ENCODE results near the gene VSIG8. TPM values are rescaled to one million over a fixed set of nuclear protein-coding genes. Genes with fewer than 3 reads are reported as not detected.

Gene VSIG8
- total RNA-seq, 1 experiment from 2014 or later, result not detected

DNA sequence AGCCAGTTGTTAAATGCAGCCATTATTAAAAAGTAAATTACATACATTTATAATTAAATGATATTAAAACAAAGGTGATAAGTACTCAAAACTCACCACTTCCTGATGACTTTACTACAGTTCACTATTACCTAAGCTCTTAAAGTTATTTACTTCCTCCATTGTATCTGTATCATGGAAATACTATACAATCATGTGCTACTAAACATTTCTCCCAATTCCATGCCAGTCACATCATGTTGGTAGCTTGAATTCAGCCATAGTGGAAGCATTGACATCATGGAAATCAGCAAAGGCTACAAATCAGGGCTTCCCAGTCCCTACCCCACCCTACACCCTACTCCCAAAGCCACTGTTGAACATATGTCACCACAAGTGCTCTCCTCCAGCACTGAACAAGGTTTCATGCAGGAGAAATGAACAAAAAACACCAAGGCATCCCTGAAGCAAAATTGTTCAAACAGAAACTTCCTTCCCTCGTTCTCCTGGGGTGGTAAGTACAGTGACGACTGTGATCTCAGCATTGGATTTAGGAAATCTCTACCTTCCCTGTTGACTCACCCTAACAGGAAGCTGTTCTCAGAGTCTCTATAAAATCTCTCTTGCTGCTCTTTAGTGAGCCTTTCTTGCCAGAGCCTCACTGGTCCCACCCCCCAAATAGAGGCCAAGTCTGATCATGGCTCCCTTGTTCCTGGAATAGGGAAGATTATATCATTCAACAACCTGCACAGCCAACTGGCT lies 12.7 kb downstream of the VSIG8 start:
- Histone ChIP-seq H3K9me3 (ENCODE audit: low read length) (no peaks in the 10 kb centered on the region), H3K4me2 (ENCODE audit: low read depth, low read length, poor library complexity, severe bottlenecking) (no peak overlapping the region), H2AFZ (ENCODE audit: low read length) (no peak overlapping the region)

DNA sequence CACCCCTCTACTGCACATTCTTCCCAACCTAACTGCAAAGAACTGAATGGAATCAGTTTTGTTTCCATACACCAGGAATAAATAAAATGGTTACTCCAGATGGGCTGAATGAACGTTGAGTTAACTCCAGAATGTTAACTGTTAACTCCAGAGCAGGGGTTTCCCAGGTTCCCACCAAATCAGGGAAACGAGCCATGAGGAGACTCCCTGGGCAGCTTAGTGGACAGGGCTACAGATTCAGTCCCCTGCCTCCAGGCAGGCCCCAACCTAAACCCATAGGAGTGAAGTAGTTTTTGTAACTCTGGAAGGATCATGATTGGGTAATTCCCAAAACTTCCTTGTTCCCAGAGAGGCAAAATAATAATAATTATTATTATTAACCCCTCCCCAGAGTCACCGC lies 14.1 kb downstream of the VSIG8 start:
- Histone ChIP-seq H3K27me3 (ENCODE audit: low read length) (no peaks in the 10 kb centered on the region), H3K4me3 (ENCODE audit: low read length) (no peak overlapping the region), H4K20me1 (ENCODE audit: insufficient read depth, low read depth, low read length) (no peaks in the 10 kb centered on the region), H3K79me2 (ENCODE audit: low read length) (no peaks in the 10 kb centered on the region), H3K27ac (ENCODE audit: low read length) (no peak overlapping the region), H2AFZ (ENCODE audit: low read length) (no peak overlapping the region), H3K9ac (ENCODE audit: low read length) (no peak overlapping the region), H3K36me3 (ENCODE audit: insufficient read depth, low read length) (no peaks in the 10 kb centered on the region), H3K9me2 (replicated peaks; ENCODE audit: insufficient read depth, low read length) (no peaks in the 10 kb centered on the region), H3K9me3 (ENCODE audit: low read length) (no peaks in the 10 kb centered on the region), H3K4me2 (ENCODE audit: low read depth, low read length, poor library complexity, severe bottlenecking) (no peak overlapping the region), H3K4me1 (ENCODE audit: low read length) (no peaks in the 10 kb centered on the region)
- DNase-seq, result no peak

More for the DNA sequence above, 12.7 kb downstream of the VSIG8 start:
- Histone ChIP-seq H3K36me3 (ENCODE audit: insufficient read depth, low read length) (no peaks in the 10 kb centered on the region), H3K27me3 (ENCODE audit: low read length) (no peaks in the 10 kb centered on the region), H3K4me1 (ENCODE audit: low read length) (no peaks in the 10 kb centered on the region), H3K27ac (ENCODE audit: low read length) (no peak overlapping the region), H3K4me3 (ENCODE audit: low read length) (no peak overlapping the region), H3K9ac (ENCODE audit: low read length) (no peak overlapping the region), H3K9me2 (replicated peaks; ENCODE audit: insufficient read depth, low read length) (no peaks in the 10 kb centered on the region), H3K79me2 (ENCODE audit: low read length) (no peaks in the 10 kb centered on the region), H4K20me1 (ENCODE audit: insufficient read depth, low read depth, low read length) (no peaks in the 10 kb centered on the region)
- DNase-seq, result no peak

DNA sequence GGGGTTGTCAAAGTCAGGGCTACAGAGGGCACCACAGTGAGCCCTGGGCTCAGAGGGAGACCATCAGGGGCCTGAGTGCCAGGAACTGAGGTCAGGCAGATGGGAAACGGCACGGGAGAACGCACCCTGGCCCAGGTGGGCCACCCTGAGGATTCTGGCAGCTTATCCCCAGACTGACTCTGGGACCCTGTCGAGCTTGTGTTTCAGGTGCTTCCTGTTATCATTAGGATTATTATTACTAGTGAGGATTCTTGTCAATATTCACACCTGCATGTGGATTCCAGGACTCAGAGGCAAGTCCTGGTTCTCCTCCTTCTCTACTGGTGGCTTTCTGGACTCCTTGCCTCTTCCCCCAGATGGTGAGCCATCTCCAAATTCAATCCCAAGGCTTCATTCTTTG lies 15.2 kb downstream of the VSIG8 start:
- Histone ChIP-seq H3K9me3 (ENCODE audit: low read length) (no peaks in the 10 kb centered on the region), H3K79me2 (ENCODE audit: low read length) (no peaks in the 10 kb centered on the region), H3K4me3 (ENCODE audit: low read length) (no peak overlapping the region), H4K20me1 (ENCODE audit: insufficient read depth, low read depth, low read length) (no peaks in the 10 kb centered on the region), H3K4me1 (ENCODE audit: low read length) (no peaks in the 10 kb centered on the region), H3K36me3 (ENCODE audit: insufficient read depth, low read length) (no peaks in the 10 kb centered on the region), H3K27me3 (ENCODE audit: low read length) (no peaks in the 10 kb centered on the region), H3K27ac (ENCODE audit: low read length) (no peak overlapping the region), H3K9me2 (replicated peaks; ENCODE audit: insufficient read depth, low read length) (no peaks in the 10 kb centered on the region), H3K9ac (ENCODE audit: low read length) (no peak overlapping the region), H3K4me2 (ENCODE audit: low read depth, low read length, poor library complexity, severe bottlenecking) (no peak overlapping the region), H2AFZ (ENCODE audit: low read length) (no peak overlapping the region)
- no peak for DNase-seq

DNA sequence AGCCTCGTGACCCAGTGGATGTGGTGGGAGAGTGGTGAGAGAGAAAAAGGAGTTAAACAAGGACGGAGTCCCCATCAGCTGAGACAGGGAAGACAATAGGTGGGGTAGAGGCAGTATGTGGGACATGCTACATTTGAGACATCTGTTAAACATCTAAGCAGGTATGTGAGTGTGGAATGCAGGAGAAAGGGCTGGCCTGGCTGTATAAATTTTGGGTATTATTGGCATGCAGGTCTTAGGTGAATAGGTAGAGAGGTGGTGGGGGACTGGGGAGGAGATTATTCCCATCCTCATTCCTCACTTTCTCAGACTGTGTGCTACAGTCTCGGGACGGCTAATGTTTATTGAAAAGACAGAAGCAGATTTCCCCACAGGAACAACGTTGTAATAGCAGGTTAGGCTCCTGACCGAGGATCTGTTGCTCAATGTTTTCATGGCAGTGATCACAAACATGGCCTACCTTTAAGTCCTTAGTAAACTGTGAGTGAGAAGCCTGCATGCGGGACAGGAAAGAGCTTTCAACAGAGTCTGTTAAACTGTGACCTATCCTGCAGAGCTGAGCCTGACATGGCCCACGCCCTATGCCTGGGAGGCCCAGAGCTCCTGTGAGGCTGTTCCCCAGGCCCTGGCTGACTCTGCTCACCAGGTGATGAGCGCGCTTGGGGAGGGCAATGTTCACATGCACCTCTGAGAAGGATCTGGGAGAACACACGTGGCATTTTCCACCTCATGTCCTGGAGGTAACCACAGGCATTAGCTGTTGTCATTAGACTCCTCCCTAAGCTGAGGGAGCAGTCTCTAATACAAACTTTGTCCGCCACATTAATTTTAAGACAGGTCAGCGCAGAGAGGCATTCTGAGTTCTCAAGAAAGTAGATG lies 16.5 kb downstream of the VSIG8 start:
- Histone ChIP-seq H3K4me2 (ENCODE audit: low read depth, low read length, poor library complexity, severe bottlenecking) (no peak overlapping the region), H3K4me1 (ENCODE audit: low read length) (no peaks in the 10 kb centered on the region), H3K27me3 (ENCODE audit: low read length) (no peaks in the 10 kb centered on the region), H3K79me2 (ENCODE audit: low read length) (no peaks in the 10 kb centered on the region), H3K9me3 (ENCODE audit: low read length) (no peaks in the 10 kb centered on the region), H3K36me3 (ENCODE audit: insufficient read depth, low read length) (no peaks in the 10 kb centered on the region), H3K9me2 (replicated peaks; ENCODE audit: insufficient read depth, low read length) (no peaks in the 10 kb centered on the region), H4K20me1 (ENCODE audit: insufficient read depth, low read depth, low read length) (no peaks in the 10 kb centered on the region), H3K4me3 (ENCODE audit: low read length) (no peak overlapping the region), H3K9ac (ENCODE audit: low read length) (no peak overlapping the region), H3K27ac (ENCODE audit: low read length) (no peak overlapping the region), H2AFZ (ENCODE audit: low read length) (no peak overlapping the region)
- DNase-seq, result no peak

DNA sequence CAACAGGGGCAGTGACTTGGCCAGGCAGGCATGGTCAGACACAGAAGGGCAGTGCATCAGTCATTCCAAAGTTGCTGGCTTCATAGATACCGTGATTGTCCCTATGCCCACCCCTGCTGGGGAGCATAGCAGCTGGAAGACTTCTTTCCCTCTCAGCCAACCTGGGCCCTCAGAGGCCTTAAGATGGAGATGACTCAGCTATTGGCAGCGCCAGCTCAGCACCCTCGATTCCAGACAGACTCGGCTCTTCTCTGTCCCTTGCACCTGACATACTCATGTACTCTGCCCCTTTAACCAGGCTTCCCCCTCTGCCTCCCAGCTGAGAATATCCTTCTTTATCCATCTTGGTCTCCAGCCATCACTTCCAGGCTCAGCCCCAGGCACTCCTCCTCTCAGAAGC lies 19.0 kb downstream of the VSIG8 start:
- H3K4me1 ChIP-seq (ENCODE audit: low read length), result no peaks in the 10 kb centered on the region
- H3K9me3 ChIP-seq (ENCODE audit: low read length), result no peaks in the 10 kb centered on the region
- H4K20me1 ChIP-seq (ENCODE audit: insufficient read depth, low read depth, low read length), result no peaks in the 10 kb centered on the region
- H3K36me3 ChIP-seq (ENCODE audit: insufficient read depth, low read length), result no peaks in the 10 kb centered on the region
- no peaks in the 10 kb centered on the region for H3K9me2 ChIP-seq (replicated peaks; ENCODE audit: insufficient read depth, low read length)
- H3K9ac ChIP-seq (ENCODE audit: low read length), result no peak overlapping the region
- H2AFZ ChIP-seq (ENCODE audit: low read length), result no peak overlapping the region
- no peak overlapping the region for H3K4me3 ChIP-seq (ENCODE audit: low read length)
- H3K27me3 ChIP-seq (ENCODE audit: low read length), result no peaks in the 10 kb centered on the region
- H3K27ac ChIP-seq (ENCODE audit: low read length), result no peak overlapping the region
- no peak overlapping the region for H3K4me2 ChIP-seq (ENCODE audit: low read depth, low read length, poor library complexity, severe bottlenecking)
- no peak for DNase-seq
- H3K79me2 ChIP-seq (ENCODE audit: low read length), result no peaks in the 10 kb centered on the region

DNA sequence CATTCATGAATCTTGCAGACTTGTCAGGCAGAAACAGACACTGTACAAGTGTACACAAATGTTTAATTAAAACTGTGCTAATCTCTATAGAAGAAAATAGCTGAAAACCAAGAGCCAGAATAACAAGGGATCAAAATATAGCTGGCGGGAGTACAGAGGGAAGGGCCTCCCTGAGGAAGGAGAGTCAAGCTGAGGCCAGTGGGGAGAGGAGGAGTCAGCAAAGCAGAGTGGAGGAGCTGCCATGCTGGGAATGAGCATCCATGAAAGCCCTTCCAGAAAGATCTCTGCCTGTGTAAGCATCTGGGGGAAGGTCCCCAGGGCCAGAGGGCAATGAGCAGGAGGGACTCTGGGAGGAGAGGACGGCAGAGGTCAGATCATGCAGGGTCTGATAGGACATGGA lies 20.7 kb downstream of the VSIG8 start:
- Histone ChIP-seq H2AFZ (ENCODE audit: low read length) (no peak overlapping the region), H3K27ac (ENCODE audit: low read length) (no peak overlapping the region), H3K79me2 (ENCODE audit: low read length) (no peaks in the 10 kb centered on the region), H3K4me1 (ENCODE audit: low read length) (no peaks in the 10 kb centered on the region), H3K27me3 (ENCODE audit: low read length) (no peaks in the 10 kb centered on the region), H3K9me2 (replicated peaks; ENCODE audit: insufficient read depth, low read length) (no peaks in the 10 kb centered on the region), H3K4me3 (ENCODE audit: low read length) (no peak overlapping the region), H3K4me2 (ENCODE audit: low read depth, low read length, poor library complexity, severe bottlenecking) (no peak overlapping the region), H3K9me3 (ENCODE audit: low read length) (no peaks in the 10 kb centered on the region), H3K9ac (ENCODE audit: low read length) (no peak overlapping the region), H3K36me3 (ENCODE audit: insufficient read depth, low read length) (no peaks in the 10 kb centered on the region), H4K20me1 (ENCODE audit: insufficient read depth, low read depth, low read length) (no peaks in the 10 kb centered on the region)
- no peak for DNase-seq

DNA sequence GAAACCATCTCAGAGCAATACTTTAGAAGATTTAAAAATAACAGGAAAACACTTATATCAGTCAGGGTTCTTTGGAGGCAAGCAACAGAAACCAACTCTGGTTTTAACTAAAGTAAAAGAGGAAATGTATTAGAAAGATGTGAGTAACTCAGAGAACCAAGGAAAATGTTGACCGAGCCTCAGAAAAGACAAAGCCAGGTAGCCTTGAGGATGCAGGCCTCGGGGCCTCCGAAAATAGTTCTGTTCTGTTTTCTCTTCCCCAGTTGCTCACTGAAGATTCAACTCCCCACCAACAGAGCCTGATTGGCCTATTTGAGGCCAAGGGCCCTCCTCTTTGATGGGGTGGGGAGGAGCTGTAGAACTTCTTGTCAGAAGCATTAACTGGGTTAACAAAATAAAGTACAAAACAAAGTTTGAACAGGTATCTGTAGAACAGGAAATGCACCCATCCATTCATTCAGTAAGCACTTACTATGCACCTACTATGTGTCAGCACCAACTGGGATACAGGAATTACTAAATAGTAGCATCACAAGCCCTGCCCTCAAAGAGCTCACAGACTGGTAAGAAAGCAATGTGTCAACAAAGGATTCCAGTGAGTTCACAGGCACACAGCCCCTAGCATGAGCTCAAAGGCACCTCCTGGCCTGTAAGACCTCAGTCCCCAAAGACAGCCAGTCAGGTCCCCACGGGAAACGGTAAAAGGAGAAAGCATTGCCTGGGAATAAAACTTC lies 23.2 kb downstream of the VSIG8 start:
- H3K9ac ChIP-seq (ENCODE audit: low read length), result no peak overlapping the region
- no peaks in the 10 kb centered on the region for H3K9me2 ChIP-seq (replicated peaks; ENCODE audit: insufficient read depth, low read length)
- no peak for DNase-seq
- no peaks in the 10 kb centered on the region for H4K20me1 ChIP-seq (ENCODE audit: insufficient read depth, low read depth, low read length)
- no peaks in the 10 kb centered on the region for H3K79me2 ChIP-seq (ENCODE audit: low read length)
- no peaks in the 10 kb centered on the region for H3K36me3 ChIP-seq (ENCODE audit: insufficient read depth, low read length)
- no peak overlapping the region for H3K4me3 ChIP-seq (ENCODE audit: low read length)
- H3K27me3 ChIP-seq (ENCODE audit: low read length), result no peaks in the 10 kb centered on the region
- no peak overlapping the region for H3K4me2 ChIP-seq (ENCODE audit: low read depth, low read length, poor library complexity, severe bottlenecking)
- no peak overlapping the region for H3K27ac ChIP-seq (ENCODE audit: low read length)
- no peaks in the 10 kb centered on the region for H3K9me3 ChIP-seq (ENCODE audit: low read length)
- no peak overlapping the region for H2AFZ ChIP-seq (ENCODE audit: low read length)
- no peaks in the 10 kb centered on the region for H3K4me1 ChIP-seq (ENCODE audit: low read length)

DNA sequence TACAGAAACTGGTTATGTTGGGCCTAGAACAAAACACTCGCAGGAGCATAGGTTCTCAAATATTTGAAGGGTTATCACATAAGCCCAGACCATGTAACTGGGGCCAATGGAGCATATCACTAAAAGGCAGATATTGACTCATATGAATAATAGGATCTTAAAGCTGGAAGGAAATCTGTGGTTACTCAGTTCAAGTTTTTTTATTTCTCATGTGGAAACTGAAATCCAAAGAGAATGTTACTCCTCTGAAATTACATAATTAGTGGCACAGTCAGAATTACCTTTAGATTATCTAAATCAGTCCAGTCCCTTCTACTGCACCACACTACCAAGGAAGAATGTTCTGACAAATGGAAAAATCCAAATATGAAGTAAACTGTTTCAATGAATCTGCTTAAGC lies 23.7 kb downstream of the VSIG8 start:
- no peaks in the 10 kb centered on the region for H3K9me2 ChIP-seq (replicated peaks; ENCODE audit: insufficient read depth, low read length)
- H4K20me1 ChIP-seq (ENCODE audit: insufficient read depth, low read depth, low read length), result no peaks in the 10 kb centered on the region
- no peaks in the 10 kb centered on the region for H3K36me3 ChIP-seq (ENCODE audit: insufficient read depth, low read length)
- no peak overlapping the region for H3K27ac ChIP-seq (ENCODE audit: low read length)
- no peaks in the 10 kb centered on the region for H3K4me1 ChIP-seq (ENCODE audit: low read length)
- no peaks in the 10 kb centered on the region for H3K9me3 ChIP-seq (ENCODE audit: low read length)
- H3K27me3 ChIP-seq (ENCODE audit: low read length), result no peaks in the 10 kb centered on the region
- H3K4me3 ChIP-seq (ENCODE audit: low read length), result no peak overlapping the region
- H3K4me2 ChIP-seq (ENCODE audit: low read depth, low read length, poor library complexity, severe bottlenecking), result no peak overlapping the region
- DNase-seq, result no peak
- no peak overlapping the region for H3K9ac ChIP-seq (ENCODE audit: low read length)
- H3K79me2 ChIP-seq (ENCODE audit: low read length), result no peaks in the 10 kb centered on the region
- no peak overlapping the region for H2AFZ ChIP-seq (ENCODE audit: low read length)
